IMR-90 (cell line): ENCODE data around the gene PPP1R15A.

Experiments
- CTCF ChIP-seq: conservative IDR thresholded peaks from 2 replicates; pipeline ENCODE4 v1.5.1; 2012; ENCODE audit warnings: mild to moderate bottlenecking, low read depth, low read length, improper control_type of control experiment
- MXI1 ChIP-seq: IDR thresholded peaks from 2 replicates; pipeline ENCODE4 v1.6.1; 2012; ENCODE audit warnings: low read depth, mild to moderate bottlenecking, low read length, moderate library complexity, borderline replicate concordance
- POLR2A ChIP-seq: IDR thresholded peaks from 2 replicates; pipeline ENCODE4 v1.6.1; 2012; ENCODE audit warnings: mild to moderate bottlenecking, low read depth, low read length
- RAD21 ChIP-seq: IDR thresholded peaks from 2 replicates; pipeline ENCODE4 v1.6.1; 2012; ENCODE audit warnings: low read length, improper control_type of control experiment
- USF2 ChIP-seq: fragments of 150-350 bp; IDR thresholded peaks from 2 replicates; pipeline ENCODE4 v1.6.1; 2017; ENCODE audit warnings: mild to moderate bottlenecking, antibody characterized with exemption, low read length, low read depth

GRCh38 chr19:48914181-48914580 lies 42.0 kb downstream of the PPP1R15A start:
- TF ChIP-seq CTCF (no peak), USF2 (no peak), RAD21 (no peak), POLR2A (no peak), MXI1 (no peak)
